Testis (tissue), 2 donors: Measurements from ENCODE around the gene LRRC8D.

Experiments used
- POLR2A ChIP-seq: fragments of 450-650 bp; IDR thresholded peaks from one replicate; pipeline ENCODE4 v1.6.1; 2017; ENCODE audit warnings: antibody characterized with exemption, mild to moderate bottlenecking, moderate library complexity
- TF ChIP-seq, protein P1 (sequence below), 3 experiments: fragments of 450-650 bp in 2 of 3; fragments of 200-600 bp in 1 of 3; sonication (generic) in 1 of 3; IDR thresholded peaks; one replicate each; pipeline ENCODE4 v1.5.1; 2016 to 2019; ENCODE audit warnings: antibody characterized with exemption in 3 of 3, mild to moderate bottlenecking in 2 of 3, moderate library complexity in 1 of 3

- no peak for TF ChIP-seq POLR2A
- TF ChIP-seq, protein P1, sequence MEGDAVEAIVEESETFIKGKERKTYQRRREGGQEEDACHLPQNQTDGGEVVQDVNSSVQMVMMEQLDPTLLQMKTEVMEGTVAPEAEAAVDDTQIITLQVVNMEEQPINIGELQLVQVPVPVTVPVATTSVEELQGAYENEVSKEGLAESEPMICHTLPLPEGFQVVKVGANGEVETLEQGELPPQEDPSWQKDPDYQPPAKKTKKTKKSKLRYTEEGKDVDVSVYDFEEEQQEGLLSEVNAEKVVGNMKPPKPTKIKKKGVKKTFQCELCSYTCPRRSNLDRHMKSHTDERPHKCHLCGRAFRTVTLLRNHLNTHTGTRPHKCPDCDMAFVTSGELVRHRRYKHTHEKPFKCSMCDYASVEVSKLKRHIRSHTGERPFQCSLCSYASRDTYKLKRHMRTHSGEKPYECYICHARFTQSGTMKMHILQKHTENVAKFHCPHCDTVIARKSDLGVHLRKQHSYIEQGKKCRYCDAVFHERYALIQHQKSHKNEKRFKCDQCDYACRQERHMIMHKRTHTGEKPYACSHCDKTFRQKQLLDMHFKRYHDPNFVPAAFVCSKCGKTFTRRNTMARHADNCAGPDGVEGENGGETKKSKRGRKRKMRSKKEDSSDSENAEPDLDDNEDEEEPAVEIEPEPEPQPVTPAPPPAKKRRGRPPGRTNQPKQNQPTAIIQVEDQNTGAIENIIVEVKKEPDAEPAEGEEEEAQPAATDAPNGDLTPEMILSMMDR (IDR thresholded peaks at IDR 0.05): no peak
Measured at GRCh38 chr1:89827330-89827729, 6.5 kb downstream of the LRRC8D start.
